HCT116 (cell line): ENCODE data around the gene MIAT. TPM values are rescaled to one million over a fixed set of nuclear protein-coding genes. Genes with fewer than 3 reads are reported as not detected.

Experiments used
- ATAC-seq: fragments of 200-7000 bp; cut with Tn5 transposase; 2 replicates; pipeline ENCODE4 v1.9.1; 2020; ENCODE audit warnings: mild to moderate bottlenecking, moderate library complexity
- BruUV-seq: library from RNA; stranded (reverse); fragments of 400-500 nt; replicated peaks from 2 replicates; lab custom pipeline; 2021; lab: Mats Ljungman, UMichigan
- CTCF ChIA-PET: fragments of 300-600 bp; sonication (Branson Sonifier 250); formaldehyde crosslinking; loops from one replicate; lab custom pipeline; 2021; ENCODE audit warnings: antibody characterized with exemption; lab: Charles Lee
- POLR2A ChIA-PET: fragments of 300-600, 350-600 bp; sonication (Branson Sonifier 250); formaldehyde crosslinking; loops from one replicate; lab custom pipeline; 2021; ENCODE audit warnings: antibody characterized with exemption; lab: Charles Lee
- RAD21 ChIA-PET, 2 experiments: fragments of 300-600 bp; sonication (Branson Sonifier 250); formaldehyde crosslinking; loops; one replicate each; lab custom pipeline; 2023; ENCODE audit warnings: low total read pairs in 2 of 2; ENCODE audit not compliant: uncharacterized antibody in 2 of 2, unreplicated experiment in 2 of 2, low non-redundant PET in 1 of 2; lab: Charles Lee
- DNase-seq: peaks from one replicate; pipeline ENCODE4 v3.0.0-alpha.2; 2010; ENCODE audit warnings: low read depth, low spot score
- H2AFZ ChIP-seq: fragments of 200-600 bp; shearing (Covaris generic), sonication (generic); 2 replicates; pipeline ENCODE4 v1.6.1; 2017; ENCODE audit warnings: low read depth, mixed run types, mixed read lengths, antibody characterized with exemption, low read length; ENCODE audit not compliant: poor library complexity, severe bottlenecking
- H3K27ac ChIP-seq: 2 replicates; pipeline ENCODE4 v1.5.1; 2012; ENCODE audit warnings: low read depth, low read length
- H3K27me3 ChIP-seq: fragments of 200-600 bp; sonication (generic); 2 replicates; pipeline ENCODE4 v1.6.1; 2016; ENCODE audit warnings: mixed run types, low read length, mixed read lengths; ENCODE audit not compliant: insufficient read depth
- H3K36me3 ChIP-seq, 2 experiments: fragments of 200-500 bp in 1 of 2; fragments of 200-600 bp in 1 of 2; sonication (Bioruptor generic) in 1 of 2; sonication (generic) in 1 of 2; 2 replicates each; pipeline versions ENCODE4 v1.5.1 to v1.6.1; 2014 to 2016; ENCODE audit warnings: low read length in 2 of 2, inconsistent platforms in 1 of 2, mixed read lengths in 1 of 2, mixed run types in 1 of 2; ENCODE audit not compliant: insufficient read depth in 2 of 2, control insufficient read depth in 1 of 2
- H3K4me1 ChIP-seq, 2 experiments: fragments of 200-600 bp in 1 of 2; sonication (generic) in 1 of 2; 2 replicates each; pipeline versions ENCODE4 v1.5.1 to v1.6.1; 2012 to 2017; ENCODE audit warnings: low read length in 2 of 2, inconsistent platforms in 1 of 2, mild to moderate bottlenecking in 1 of 2, mixed read lengths in 1 of 2, mixed run types in 1 of 2, moderate library complexity in 1 of 2; ENCODE audit not compliant: insufficient read depth in 2 of 2, control insufficient read depth in 1 of 2
- H3K4me2 ChIP-seq: fragments of 200-600 bp; sonication (generic); 2 replicates; pipeline ENCODE4 v1.6.1; 2017; ENCODE audit warnings: mixed run types, low read length, mixed read lengths
- H3K4me3 ChIP-seq, 2 experiments: fragments of 200-600 bp in 1 of 2; sonication (generic) in 1 of 2; replicated peaks in 1 of 2; 2 replicates each; pipeline ENCODE4 v1.5.1; 2011 to 2016; ENCODE audit warnings: low read length in 2 of 2, control low read depth in 1 of 2, low read depth in 1 of 2, mild to moderate bottlenecking in 1 of 2, mixed read lengths in 1 of 2, mixed run types in 1 of 2
- H3K79me2 ChIP-seq: fragments of 200-600 bp; sonication (generic); 2 replicates; pipeline ENCODE4 v1.6.1; 2017; ENCODE audit warnings: mild to moderate bottlenecking, mixed run types, low read length, moderate library complexity, mixed read lengths; ENCODE audit not compliant: insufficient read depth
- H3K9ac ChIP-seq: fragments of 200-600 bp; sonication (generic); 2 replicates; pipeline ENCODE4 v1.6.1; 2016; ENCODE audit warnings: low read length, mixed read lengths
- H3K9me2 ChIP-seq: fragments of 200-600 bp; sonication (generic), shearing (Covaris generic); 2 replicates; pipeline ENCODE4 v1.6.1; 2017; ENCODE audit warnings: mixed run types, mild to moderate bottlenecking, moderate library complexity; ENCODE audit not compliant: insufficient read depth
- H3K9me3 ChIP-seq, 2 experiments: fragments of 200-500 bp in 1 of 2; fragments of 200-600 bp in 1 of 2; sonication (Bioruptor generic) in 1 of 2; sonication (generic) in 1 of 2; 2 replicates each; pipeline ENCODE4 v1.6.1; 2014 to 2017; ENCODE audit warnings: low read length in 2 of 2, mixed read lengths in 2 of 2, inconsistent platforms in 1 of 2, low read depth in 1 of 2, mild to moderate bottlenecking in 1 of 2, mixed run types in 1 of 2, moderate library complexity in 1 of 2; ENCODE audit not compliant: control insufficient read depth in 1 of 2, insufficient read depth in 1 of 2
- H4K20me1 ChIP-seq: fragments of 200-600 bp; sonication (generic), shearing (Covaris generic); 2 replicates; pipeline ENCODE4 v1.6.1; 2017; ENCODE audit warnings: mixed run types, mild to moderate bottlenecking, moderate library complexity; ENCODE audit not compliant: insufficient read depth
- ATF3 ChIP-seq: IDR thresholded peaks from 2 replicates; pipeline ENCODE4 v1.6.1; 2012
- CBX3 ChIP-seq: IDR thresholded peaks from 2 replicates; pipeline ENCODE4 v1.6.1; 2012; ENCODE audit warnings: low read depth
- EGR1 ChIP-seq: IDR thresholded peaks from 2 replicates; pipeline ENCODE4 v1.6.1; 2012; ENCODE audit warnings: low read depth
- ELF1 ChIP-seq: IDR thresholded peaks from 2 replicates; pipeline ENCODE4 v1.6.1; 2012; ENCODE audit warnings: low read depth, borderline replicate concordance
- EZH2 ChIP-seq: fragments of 200-600 bp; sonication (generic); IDR thresholded peaks from 2 replicates; pipeline ENCODE4 v1.6.1; 2017; ENCODE audit warnings: antibody characterized with exemption, mixed run types
- EZH2phosphoT487 ChIP-seq: fragments of 200-600 bp; IDR thresholded peaks from 2 replicates; pipeline ENCODE4 v1.6.1; 2018; ENCODE audit warnings: antibody characterized with exemption, borderline replicate concordance
- FOSL1 ChIP-seq: IDR thresholded peaks from 2 replicates; pipeline ENCODE4 v1.6.1; 2012; ENCODE audit warnings: low read depth
- POLR2A ChIP-seq: IDR thresholded peaks from 2 replicates; pipeline ENCODE4 v1.7.0; 2011; ENCODE audit warnings: borderline replicate concordance; ENCODE audit not compliant: insufficient read depth, insufficient read length; ENCODE audit errors: extremely low read depth
- POLR2AphosphoS5 ChIP-seq: IDR thresholded peaks from 2 replicates; pipeline ENCODE4 v1.6.1; 2011; ENCODE audit warnings: mild to moderate bottlenecking, low read depth, low read length, moderate library complexity
- RAD21 ChIP-seq: IDR thresholded peaks from 2 replicates; pipeline ENCODE4 v1.6.1; 2012; ENCODE audit warnings: low read depth, mild to moderate bottlenecking
- SP1 ChIP-seq: IDR thresholded peaks from 2 replicates; pipeline ENCODE4 v1.6.1; 2012; ENCODE audit warnings: low read depth
- SRF ChIP-seq: IDR thresholded peaks from 2 replicates; pipeline ENCODE4 v1.6.1; 2012; ENCODE audit warnings: low read depth
- TCF7L2 ChIP-seq: IDR thresholded peaks from 2 replicates; pipeline ENCODE4 v1.7.0; 2011; ENCODE audit warnings: borderline replicate concordance, inconsistent platforms; ENCODE audit not compliant: insufficient read depth, insufficient read length; ENCODE audit errors: extremely low read depth
- YY1 ChIP-seq: IDR thresholded peaks from 2 replicates; pipeline ENCODE4 v1.6.1; 2011; ENCODE audit warnings: low read length, low read depth, moderate library complexity, mild to moderate bottlenecking; ENCODE audit not compliant: insufficient replicate concordance; ENCODE audit errors: extremely low read depth
- ZFX ChIP-seq: fragments of 450-650 bp; IDR thresholded peaks from 2 replicates; pipeline ENCODE4 v1.6.1; 2017
- ZNF274 ChIP-seq: fragments of 200-500 bp; sonication (Bioruptor generic); IDR thresholded peaks from 2 replicates; pipeline ENCODE4 v1.6.1; 2014; ENCODE audit warnings: mild to moderate bottlenecking, low read depth, low read length, inconsistent platforms
- intact Hi-C: fragments of 100-400 bp; cut with micrococcal nuclease; formaldehyde crosslinking; loops from 2 replicates; pipeline ENCODE4 v1.10.0; 2022
- total RNA-seq: library from RNA; stranded (reverse); gene quantifications from one replicate; pipeline ENCODE4 v1.2.1, GENCODE V29; 2021; ENCODE audit not compliant: unreplicated experiment
- TF ChIP-seq, protein P1 (sequence below): IDR thresholded peaks from 2 replicates; pipeline ENCODE4 v1.6.1; 2012
- TF ChIP-seq, protein P2 (sequence below), 3 experiments: fragments of 200-600 bp in 1 of 3; sonication (generic) in 1 of 3; IDR thresholded peaks in 2 of 3; conservative IDR thresholded peaks in 1 of 3; 2 replicates each; pipeline ENCODE4 v1.5.1; 2012 to 2017; ENCODE audit warnings: low read depth in 2 of 3, low read length in 2 of 3, antibody characterized with exemption in 1 of 3, borderline replicate concordance in 1 of 3, control low read depth in 1 of 3, mild to moderate bottlenecking in 1 of 3, mixed read lengths in 1 of 3, mixed run types in 1 of 3, moderate library complexity in 1 of 3; ENCODE audit not compliant: insufficient read depth in 1 of 3
- TF ChIP-seq, protein P3 (sequence below): IDR thresholded peaks from 2 replicates; pipeline ENCODE4 v1.6.1; 2011; ENCODE audit warnings: mild to moderate bottlenecking, low read length, moderate library complexity; ENCODE audit not compliant: insufficient replicate concordance; ENCODE audit errors: extremely low read depth
- TF ChIP-seq, protein P4 (sequence below): IDR thresholded peaks from 2 replicates; pipeline ENCODE4 v1.6.1; 2012; ENCODE audit warnings: low read depth

The MIAT gene
- total RNA-seq, 1 experiment from 2014 or later, result 0.54 TPM

GRCh38 chr22:26718488-26718887 lies 61.1 kb downstream of the MIAT start:
- Histone ChIP-seq H3K9ac (no peak overlapping the region), H3K4me3 (no peak overlapping the region), H3K9me3 (no peaks in the 10 kb centered on the region), H3K4me1 (peaks cover 0 to 11% of the 10 kb centered on the region in 2 experiments; a peak in 2 of 4 replicates), H2AFZ (no peak overlapping the region), H3K27ac (no peak overlapping the region), H3K27me3 (no peaks in the 10 kb centered on the region), H4K20me1 (no peaks in the 10 kb centered on the region), H3K79me2 (no peaks in the 10 kb centered on the region), H3K4me2 (peak overlapping the region; percentile 39; the same call in 1 of the 2 replicates), H3K36me3 (no peaks in the 10 kb centered on the region), H3K9me2 (no peaks in the 10 kb centered on the region)
- ChIA-PET CTCF (no interaction called here), POLR2A (no interaction called here), RAD21 (no interaction called here)
- ATAC-seq (no peak), DNase-seq (no peak)
- intact Hi-C loops, result no loop called here
- no TSS peak for BruUV-seq
- no peak for TF ChIP-seq CBX3
- TF ChIP-seq SRF, result no peak
- no peak for TF ChIP-seq SP1
- TF ChIP-seq POLR2A, result no peak
- no peak for TF ChIP-seq POLR2AphosphoS5
- TF ChIP-seq, protein P1, sequence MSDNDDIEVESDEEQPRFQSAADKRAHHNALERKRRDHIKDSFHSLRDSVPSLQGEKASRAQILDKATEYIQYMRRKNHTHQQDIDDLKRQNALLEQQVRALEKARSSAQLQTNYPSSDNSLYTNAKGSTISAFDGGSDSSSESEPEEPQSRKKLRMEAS, result no peak
- TF ChIP-seq TCF7L2, result no peak
- no peak for TF ChIP-seq EZH2
- TF ChIP-seq FOSL1, result no peak
- TF ChIP-seq ATF3, result no peak
- TF ChIP-seq EGR1, result no peak
- TF ChIP-seq YY1, result no peak
- no peak for TF ChIP-seq ZNF274
- no peak for TF ChIP-seq ZFX
- TF ChIP-seq EZH2phosphoT487, result no peak
- TF ChIP-seq, protein P2, sequence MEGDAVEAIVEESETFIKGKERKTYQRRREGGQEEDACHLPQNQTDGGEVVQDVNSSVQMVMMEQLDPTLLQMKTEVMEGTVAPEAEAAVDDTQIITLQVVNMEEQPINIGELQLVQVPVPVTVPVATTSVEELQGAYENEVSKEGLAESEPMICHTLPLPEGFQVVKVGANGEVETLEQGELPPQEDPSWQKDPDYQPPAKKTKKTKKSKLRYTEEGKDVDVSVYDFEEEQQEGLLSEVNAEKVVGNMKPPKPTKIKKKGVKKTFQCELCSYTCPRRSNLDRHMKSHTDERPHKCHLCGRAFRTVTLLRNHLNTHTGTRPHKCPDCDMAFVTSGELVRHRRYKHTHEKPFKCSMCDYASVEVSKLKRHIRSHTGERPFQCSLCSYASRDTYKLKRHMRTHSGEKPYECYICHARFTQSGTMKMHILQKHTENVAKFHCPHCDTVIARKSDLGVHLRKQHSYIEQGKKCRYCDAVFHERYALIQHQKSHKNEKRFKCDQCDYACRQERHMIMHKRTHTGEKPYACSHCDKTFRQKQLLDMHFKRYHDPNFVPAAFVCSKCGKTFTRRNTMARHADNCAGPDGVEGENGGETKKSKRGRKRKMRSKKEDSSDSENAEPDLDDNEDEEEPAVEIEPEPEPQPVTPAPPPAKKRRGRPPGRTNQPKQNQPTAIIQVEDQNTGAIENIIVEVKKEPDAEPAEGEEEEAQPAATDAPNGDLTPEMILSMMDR (IDR thresholded peaks at IDR 0.05 in 2 of 3, conservative IDR thresholded peaks at IDR 0.05 in 1 of 3; ENCODE audit: borderline replicate concordance in 1 of 3, insufficient read depth in 1 of 3, low read depth in 2 of 3, low read length in 2 of 3), result no peak
- TF ChIP-seq, protein P3, sequence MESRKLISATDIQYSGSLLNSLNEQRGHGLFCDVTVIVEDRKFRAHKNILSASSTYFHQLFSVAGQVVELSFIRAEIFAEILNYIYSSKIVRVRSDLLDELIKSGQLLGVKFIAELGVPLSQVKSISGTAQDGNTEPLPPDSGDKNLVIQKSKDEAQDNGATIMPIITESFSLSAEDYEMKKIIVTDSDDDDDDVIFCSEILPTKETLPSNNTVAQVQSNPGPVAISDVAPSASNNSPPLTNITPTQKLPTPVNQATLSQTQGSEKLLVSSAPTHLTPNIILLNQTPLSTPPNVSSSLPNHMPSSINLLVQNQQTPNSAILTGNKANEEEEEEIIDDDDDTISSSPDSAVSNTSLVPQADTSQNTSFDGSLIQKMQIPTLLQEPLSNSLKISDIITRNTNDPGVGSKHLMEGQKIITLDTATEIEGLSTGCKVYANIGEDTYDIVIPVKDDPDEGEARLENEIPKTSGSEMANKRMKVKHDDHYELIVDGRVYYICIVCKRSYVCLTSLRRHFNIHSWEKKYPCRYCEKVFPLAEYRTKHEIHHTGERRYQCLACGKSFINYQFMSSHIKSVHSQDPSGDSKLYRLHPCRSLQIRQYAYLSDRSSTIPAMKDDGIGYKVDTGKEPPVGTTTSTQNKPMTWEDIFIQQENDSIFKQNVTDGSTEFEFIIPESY, result no peak
- no peak for TF ChIP-seq RAD21
- TF ChIP-seq ELF1, result no peak
- TF ChIP-seq, protein P4, sequence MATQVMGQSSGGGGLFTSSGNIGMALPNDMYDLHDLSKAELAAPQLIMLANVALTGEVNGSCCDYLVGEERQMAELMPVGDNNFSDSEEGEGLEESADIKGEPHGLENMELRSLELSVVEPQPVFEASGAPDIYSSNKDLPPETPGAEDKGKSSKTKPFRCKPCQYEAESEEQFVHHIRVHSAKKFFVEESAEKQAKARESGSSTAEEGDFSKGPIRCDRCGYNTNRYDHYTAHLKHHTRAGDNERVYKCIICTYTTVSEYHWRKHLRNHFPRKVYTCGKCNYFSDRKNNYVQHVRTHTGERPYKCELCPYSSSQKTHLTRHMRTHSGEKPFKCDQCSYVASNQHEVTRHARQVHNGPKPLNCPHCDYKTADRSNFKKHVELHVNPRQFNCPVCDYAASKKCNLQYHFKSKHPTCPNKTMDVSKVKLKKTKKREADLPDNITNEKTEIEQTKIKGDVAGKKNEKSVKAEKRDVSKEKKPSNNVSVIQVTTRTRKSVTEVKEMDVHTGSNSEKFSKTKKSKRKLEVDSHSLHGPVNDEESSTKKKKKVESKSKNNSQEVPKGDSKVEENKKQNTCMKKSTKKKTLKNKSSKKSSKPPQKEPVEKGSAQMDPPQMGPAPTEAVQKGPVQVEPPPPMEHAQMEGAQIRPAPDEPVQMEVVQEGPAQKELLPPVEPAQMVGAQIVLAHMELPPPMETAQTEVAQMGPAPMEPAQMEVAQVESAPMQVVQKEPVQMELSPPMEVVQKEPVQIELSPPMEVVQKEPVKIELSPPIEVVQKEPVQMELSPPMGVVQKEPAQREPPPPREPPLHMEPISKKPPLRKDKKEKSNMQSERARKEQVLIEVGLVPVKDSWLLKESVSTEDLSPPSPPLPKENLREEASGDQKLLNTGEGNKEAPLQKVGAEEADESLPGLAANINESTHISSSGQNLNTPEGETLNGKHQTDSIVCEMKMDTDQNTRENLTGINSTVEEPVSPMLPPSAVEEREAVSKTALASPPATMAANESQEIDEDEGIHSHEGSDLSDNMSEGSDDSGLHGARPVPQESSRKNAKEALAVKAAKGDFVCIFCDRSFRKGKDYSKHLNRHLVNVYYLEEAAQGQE, result no peak
